ENCODE measurements around the gene PODXL2. TPM values are rescaled to one million over a fixed set of nuclear protein-coding genes. Genes with fewer than 3 reads are reported as not detected.

PODXL2 gene
- total and polyA plus RNA-seq, 2 of the 8 experiments (the other 6 are each of a cell fraction or from before 2014, with no cell fraction given), result 27.6 to 31.6 TPM

- Histone ChIP-seq H2AK5ac (ENCODE audit: low read depth, low read length) (peak overlapping the region; percentile 28; the same call in 1 of the 2 replicates), H4K91ac (replicated peaks; ENCODE audit: insufficient read length, low read length) (no peak overlapping the region), H3K23me2 (ENCODE audit: low read depth, low read length) (peaks cover 16% of the 10 kb centered on the region; the same call in 1 of the 2 replicates), H3K56ac (replicated peaks; ENCODE audit: insufficient read length, low read depth, low read length) (no peak overlapping the region), H3K27ac (ENCODE audit: low read depth, low read length) (no peak overlapping the region), H3K18ac (ENCODE audit: extremely low read depth, low read length) (no peak overlapping the region), H2BK12ac (ENCODE audit: low read depth, low read length) (no peak overlapping the region), H2AFZ (ENCODE audit: low read length) (no peak overlapping the region), H4K5ac (ENCODE audit: insufficient read length, low read depth, low read length) (no peak overlapping the region), H3K79me2 (ENCODE audit: control insufficient read depth in 1 of 2, insufficient read depth in 2 of 2, low read length in 2 of 2) (no peaks in the 10 kb centered on the region), H2BK5ac (ENCODE audit: low read depth, low read length) (no peak overlapping the region), H3K23ac (ENCODE audit: insufficient read length) (no peak overlapping the region), H4K8ac (ENCODE audit: extremely low read depth, insufficient read depth, low read length) (no peak overlapping the region), H2BK120ac (replicated peaks; ENCODE audit: low read depth, low read length) (no peak overlapping the region), H3K36me3 (ENCODE audit: control insufficient read depth in 2 of 4, insufficient read depth in 4 of 4, low read length in 3 of 4) (no peaks in the 10 kb centered on the region), H3K79me1 (ENCODE audit: low read depth, low read length) (no peaks in the 10 kb centered on the region), H3K27me3 (replicated peaks in 1 of 4; ENCODE audit: control insufficient read depth in 3 of 4, extremely low read depth in 1 of 4, insufficient read depth in 3 of 4, low read length in 3 of 4) (no peaks in the 10 kb centered on the region), H2BK20ac (ENCODE audit: low read length) (no peak overlapping the region), H3K4ac (replicated peaks; ENCODE audit: insufficient read length, low read depth, low read length) (no peak overlapping the region), H3K14ac (ENCODE audit: insufficient read length) (no peak overlapping the region), H3K4me1 (replicated peaks in 1 of 4; ENCODE audit: control insufficient read depth in 3 of 4, insufficient read depth in 4 of 4, low read length in 3 of 4) (peaks cover 0 to 27% (median 10%) of the 10 kb centered on the region in 4 experiments; a peak in 6 of 7 replicates), H3K4me3 (ENCODE audit: extremely low read depth in 1 of 4, insufficient read depth in 2 of 4, low read depth in 3 of 4, low read length in 4 of 4) (no peak overlapping the region), H3K9ac (replicated peaks in 1 of 4; ENCODE audit: extremely low read depth in 1 of 4, low read depth in 3 of 4, low read length in 3 of 4) (no peak overlapping the region), H3K4me2 (ENCODE audit: insufficient read depth in 1 of 2, low read depth in 2 of 2, low read length in 2 of 2) (no peak overlapping the region), H2BK15ac (ENCODE audit: low read length) (peak overlapping the region; percentile 29; the same call in 1 of the 2 replicates), H3K9me3 (ENCODE audit: insufficient read depth in 2 of 2, low read depth in 1 of 2, low read length in 1 of 2) (no peaks in the 10 kb centered on the region), H4K20me1 (replicated peaks in 1 of 2; ENCODE audit: control insufficient read depth in 1 of 2, insufficient read depth in 2 of 2, low read length in 2 of 2) (no peaks in the 10 kb centered on the region)
- DNase-seq (ENCODE audit: low read depth in 1 of 2, low spot score in 2 of 2), result no peak
- no peak for FAIRE-seq
- ChIA-PET POLR2A (ENCODE audit: partially characterized antibody) (no interaction called here), CTCF (ENCODE audit: partially characterized antibody) (interaction anchor here (10.9 kb wide), 1 partner anchor 6 kb away, joined by 172 read pairs; no protein-coding TSS in a partner anchor)
- 89 to 100% methylated on average over 2 of the region's 2 CpGs for WGBS, 2 experiments (ENCODE audit: extremely low coverage in 1 of 2, insufficient coverage in 1 of 2, insufficient read length in 1 of 2, insufficient replicate concordance in 2 of 2, low coverage in 1 of 2, low lambda C conversion rate in 2 of 2, missing lambda C conversion rate in 1 of 2)
- no peak for TF ChIP-seq POU5F1 (IDR thresholded peaks at IDR 0.05; ENCODE audit: low read depth, low read length)
- TF ChIP-seq NRF1 (IDR thresholded peaks at IDR 0.05; ENCODE audit: low read depth, low read length), result no peak
- TF ChIP-seq KDM1A (IDR thresholded peaks at IDR 0.05; ENCODE audit: borderline replicate concordance, low read length), result no peak
- no peak for TF ChIP-seq TAF7 (optimal IDR thresholded peaks at IDR 0.05; ENCODE audit: borderline replicate concordance, low read depth, low read length)
- TF ChIP-seq RAD21 (IDR thresholded peaks at IDR 0.05 in 1 of 2, conservative IDR thresholded peaks at IDR 0.05 in 1 of 2; ENCODE audit: low read depth in 2 of 2, low read length in 2 of 2), result no peak
- no peak for TF ChIP-seq TAF1 (IDR thresholded peaks at IDR 0.05; ENCODE audit: low read depth, low read length)
- no peak for TF ChIP-seq MAFK (IDR thresholded peaks at IDR 0.05; ENCODE audit: low read depth, low read length)
- no peak for TF ChIP-seq EZH2 (IDR thresholded peaks at IDR 0.05; ENCODE audit: low read depth, low read length, severe bottlenecking)
- TF ChIP-seq CEBPB (IDR thresholded peaks at IDR 0.05; ENCODE audit: low read depth, low read length), result no peak
- TF ChIP-seq ASH2L (IDR thresholded peaks at IDR 0.05; ENCODE audit: low read length), result no peak
- no peak for TF ChIP-seq CREB1 (IDR thresholded peaks at IDR 0.05)
- no peak for TF ChIP-seq HDAC6 (IDR thresholded peaks at IDR 0.05; ENCODE audit: low read depth, low read length)
These were observed 58.3 kb downstream of the PODXL2 start for GRCh38 chr3:127687228-127687737.

Data from H1 (cell line).